ENCODE results near the gene CUL7.

The CUL7 gene

DNA sequence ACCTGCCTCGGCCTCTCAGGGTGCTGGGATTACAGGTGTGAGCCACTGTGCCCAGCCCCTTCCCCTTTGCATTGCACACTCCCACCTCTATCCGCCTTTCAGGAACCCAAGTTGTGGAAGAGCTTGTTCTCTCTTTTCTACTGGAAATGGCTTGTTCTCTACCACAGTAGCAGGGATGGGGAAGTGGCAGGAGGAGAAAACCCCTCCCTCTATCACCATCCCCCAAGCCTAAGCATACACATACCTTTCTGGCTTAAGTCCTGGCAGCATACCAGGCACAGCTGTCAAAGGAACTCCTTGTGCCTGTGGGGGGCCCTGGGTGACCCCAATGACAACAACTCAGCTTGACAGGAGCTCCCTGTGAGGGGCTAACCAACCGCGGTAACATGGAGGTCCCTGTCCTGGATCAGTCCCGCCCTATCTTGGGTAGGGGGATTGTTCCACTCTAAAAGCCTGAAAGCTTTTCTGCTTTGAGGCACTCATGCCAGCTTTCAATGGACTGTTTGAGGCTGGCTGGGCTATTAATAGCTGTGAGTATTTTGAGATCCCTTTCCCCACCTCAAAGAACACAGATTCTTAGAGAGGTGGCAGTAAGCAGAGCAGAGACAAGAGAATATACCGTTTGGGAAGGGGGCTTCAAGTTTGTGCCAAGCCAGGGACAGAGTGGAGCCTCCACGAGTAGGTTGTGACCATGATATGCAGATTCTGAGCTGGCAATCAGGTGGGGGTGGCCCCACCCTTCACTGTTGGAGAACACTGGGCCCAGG, 37.3 kb downstream of the CUL7 start:
- no peak for DNase-seq (ENCODE audit: extremely low spot score)
- CTCF ChIA-PET: interaction anchor here (1.2 to 1.4 kb wide), 2 partner anchors 212 to 355 kb away, joined by 3 read pairs; partner anchors contain the start of gene DNPH1
- POLR2A ChIA-PET: interaction anchor here (1.4 kb wide), 1 partner anchor 32 kb away, joined by 3 read pairs; the partner anchor contains the start of gene PPP2R5D
- TF ChIP-seq, protein P1, sequence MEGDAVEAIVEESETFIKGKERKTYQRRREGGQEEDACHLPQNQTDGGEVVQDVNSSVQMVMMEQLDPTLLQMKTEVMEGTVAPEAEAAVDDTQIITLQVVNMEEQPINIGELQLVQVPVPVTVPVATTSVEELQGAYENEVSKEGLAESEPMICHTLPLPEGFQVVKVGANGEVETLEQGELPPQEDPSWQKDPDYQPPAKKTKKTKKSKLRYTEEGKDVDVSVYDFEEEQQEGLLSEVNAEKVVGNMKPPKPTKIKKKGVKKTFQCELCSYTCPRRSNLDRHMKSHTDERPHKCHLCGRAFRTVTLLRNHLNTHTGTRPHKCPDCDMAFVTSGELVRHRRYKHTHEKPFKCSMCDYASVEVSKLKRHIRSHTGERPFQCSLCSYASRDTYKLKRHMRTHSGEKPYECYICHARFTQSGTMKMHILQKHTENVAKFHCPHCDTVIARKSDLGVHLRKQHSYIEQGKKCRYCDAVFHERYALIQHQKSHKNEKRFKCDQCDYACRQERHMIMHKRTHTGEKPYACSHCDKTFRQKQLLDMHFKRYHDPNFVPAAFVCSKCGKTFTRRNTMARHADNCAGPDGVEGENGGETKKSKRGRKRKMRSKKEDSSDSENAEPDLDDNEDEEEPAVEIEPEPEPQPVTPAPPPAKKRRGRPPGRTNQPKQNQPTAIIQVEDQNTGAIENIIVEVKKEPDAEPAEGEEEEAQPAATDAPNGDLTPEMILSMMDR (IDR thresholded peaks at IDR 0.05; ENCODE audit: control extremely low read depth, extremely low read depth, low read depth, missing control alignments): no peak

DNA sequence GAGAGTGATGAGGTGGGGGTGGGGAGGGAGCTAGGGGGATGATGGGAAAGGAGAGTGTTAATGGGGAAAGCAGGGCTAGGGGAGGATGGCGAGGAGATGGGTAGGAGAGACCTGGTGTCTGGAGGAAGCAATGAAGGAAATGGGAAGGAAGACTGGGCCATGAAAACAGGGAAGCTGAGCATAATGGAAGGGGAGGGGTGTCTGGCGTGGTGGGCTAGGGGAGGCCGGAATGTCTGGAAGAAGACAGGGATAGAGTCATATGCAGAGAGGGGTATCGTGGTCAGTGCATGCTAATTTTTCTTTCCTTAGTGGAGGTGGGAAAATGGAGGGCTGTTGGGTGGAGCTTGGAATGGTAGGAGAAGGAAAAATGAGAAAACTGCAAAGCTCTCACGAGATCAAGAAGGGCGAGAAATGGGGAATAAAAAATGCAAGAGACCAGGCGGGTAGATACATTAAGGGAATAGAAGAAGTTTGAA, 39.2 kb downstream of the CUL7 start:
- TF ChIP-seq, protein P1 (IDR thresholded peaks at IDR 0.05; ENCODE audit: control extremely low read depth, extremely low read depth, low read depth, missing control alignments): no peak
- ChIA-PET POLR2A (interaction anchor here (0.7 to 1.4 kb wide), 4 partner anchors 19 to 36 kb away, joined by 3 to 10 read pairs (median 4); partner anchors contain the start of gene PEX6), CTCF (interaction anchor here (0.8 to 2.1 kb wide), 5 partner anchors 9 to 133 kb away, joined by 3 to 15 read pairs (median 5); partner anchors contain the start of gene PPP2R5D)
- DNase-seq (ENCODE audit: extremely low spot score): no peak

DNA sequence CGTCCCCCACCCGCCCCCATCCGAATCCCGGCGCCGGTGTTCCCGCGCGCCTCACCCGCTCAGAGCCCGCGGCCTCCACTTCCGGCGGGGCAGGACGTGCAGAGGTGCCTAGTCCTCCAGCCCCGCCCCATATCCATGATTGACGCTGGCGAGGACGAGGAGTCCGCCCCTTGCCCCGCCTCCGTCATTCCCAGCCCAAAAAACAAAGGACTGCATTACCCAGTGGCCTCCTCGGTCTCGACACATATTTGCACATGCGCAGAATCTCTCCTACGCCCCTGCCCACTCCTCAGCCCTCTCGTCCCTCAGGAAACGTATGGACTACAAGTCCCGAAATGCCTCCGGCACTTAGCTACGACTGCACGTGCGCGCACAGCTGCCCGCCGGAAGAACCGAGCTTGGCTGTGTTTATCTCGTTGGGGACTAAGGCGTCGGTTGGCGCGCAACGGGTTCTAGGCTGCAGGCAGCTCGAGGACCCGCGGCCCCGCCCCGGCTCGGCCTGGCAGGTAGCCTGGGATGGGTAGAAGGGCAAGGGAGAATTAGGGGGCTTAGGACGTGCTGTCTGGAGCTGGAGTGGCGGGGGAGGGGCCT, 39.7 kb downstream of the CUL7 start, which contains the start of the genes KLHDC3 and MEA1:
Gene KLHDC3, plus strand, starts transcription at position 407 of the 591 bp plus-strand sequence. CDS start 2,944 bp downstream, outside the sequence.
Gene MEA1, minus strand, starts transcription at position 104 of the 591 bp plus-strand sequence. CDS start 133 bp downstream, outside the sequence.
- ChIA-PET CTCF (interaction anchor here (0.8 to 2.1 kb wide), 6 partner anchors 10 to 133 kb away, joined by 3 to 15 read pairs (median 5); partner anchors contain the start of gene PPP2R5D), POLR2A (interaction anchor here (0.8 to 1.4 kb wide), 3 partner anchors 20 to 35 kb away, joined by 3 to 10 read pairs (median 5); partner anchors contain the start of gene PEX6)
- DNase-seq (ENCODE audit: extremely low spot score): peak; percentile 100
- TF ChIP-seq, protein P1 (IDR thresholded peaks at IDR 0.05; ENCODE audit: control extremely low read depth, extremely low read depth, low read depth, missing control alignments): no peak

DNA sequence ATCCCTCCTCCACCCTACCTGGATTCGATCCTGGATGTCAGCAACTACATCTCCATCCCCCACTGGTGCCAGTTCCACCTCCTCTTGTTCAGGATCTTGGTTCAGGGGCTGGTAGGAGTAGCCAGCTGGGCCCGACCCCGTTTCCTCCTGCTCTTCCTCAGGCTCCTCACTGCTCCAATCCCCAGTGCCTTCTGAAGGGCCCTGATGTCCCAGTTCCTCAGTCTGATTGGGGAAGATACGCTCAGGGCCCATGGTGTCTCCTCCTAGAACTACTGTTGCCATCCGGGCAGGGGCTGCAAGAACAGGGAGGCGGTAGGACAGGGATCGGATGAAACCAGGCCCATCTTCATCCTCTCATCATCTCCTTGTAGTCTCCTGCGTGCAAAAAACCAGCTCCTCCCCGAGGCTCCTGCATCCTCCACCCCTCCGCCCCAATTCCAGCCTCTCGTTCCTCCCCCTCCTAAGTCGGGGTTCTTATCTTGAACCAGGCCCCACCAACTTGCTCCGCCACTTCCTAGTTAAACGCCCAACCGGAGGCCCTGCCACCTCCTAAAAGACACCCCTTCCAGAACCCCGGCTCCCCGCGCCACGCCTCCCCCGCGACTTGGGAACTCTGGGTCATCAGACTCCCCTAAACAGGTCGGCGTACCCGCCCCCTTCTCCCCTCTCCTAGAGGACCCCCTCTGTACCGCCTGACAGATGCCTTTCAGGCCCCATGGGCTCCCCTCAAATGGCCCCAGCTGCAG, 40.4 kb downstream of the CUL7 start:
- TF ChIP-seq, protein P1 (IDR thresholded peaks at IDR 0.05; ENCODE audit: control extremely low read depth, extremely low read depth, low read depth, missing control alignments): no peak
- POLR2A ChIA-PET: interaction anchor here (0.6 to 1.4 kb wide), 2 partner anchors 19 to 35 kb away, joined by 5 to 6 read pairs; partner anchors contain the start of gene PEX6
- CTCF ChIA-PET: interaction anchor here (1.2 to 2.1 kb wide), 5 partner anchors 11 to 134 kb away, joined by 3 to 15 read pairs (median 5); no protein-coding TSS in a partner anchor
- DNase-seq (ENCODE audit: extremely low spot score): no peak

DNA sequence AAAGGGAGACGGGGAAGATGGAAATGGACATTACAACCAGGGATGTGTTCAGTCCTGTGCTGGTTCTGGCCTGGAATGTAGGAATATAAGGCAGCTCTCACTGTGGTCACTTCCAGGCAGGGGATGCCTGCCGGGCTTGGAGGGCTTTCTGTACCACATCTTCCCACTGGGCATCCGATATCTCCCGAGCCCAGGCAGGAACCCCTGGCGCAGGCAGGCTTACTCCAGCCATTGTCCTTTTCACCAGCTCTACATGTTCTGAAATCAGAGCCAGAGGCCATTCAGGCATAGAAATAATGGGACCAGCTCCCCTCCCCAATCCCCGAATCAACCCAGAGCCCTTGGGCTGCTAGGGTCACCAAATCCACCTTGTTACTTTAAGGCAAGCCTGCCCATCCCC, 41.3 kb downstream of the CUL7 start:
- ChIA-PET CTCF (interaction anchor here (1.5 to 1.9 kb wide), 3 partner anchors 13 to 131 kb away, joined by 4 to 6 read pairs (median 4); no protein-coding TSS in a partner anchor), POLR2A (no interaction called here)
- TF ChIP-seq, protein P1 (IDR thresholded peaks at IDR 0.05; ENCODE audit: control extremely low read depth, extremely low read depth, low read depth, missing control alignments): no peak
- DNase-seq (ENCODE audit: extremely low spot score): no peak
